HEK293 (cell line): ENCODE data around the gene BTBD3.

Source experiments
- CTCF ChIP-seq: fragments of 450-650 bp; formaldehyde crosslinking; IDR thresholded peaks from 2 replicates; pipeline ENCODE4 v1.5.1; 2016; ENCODE audit warnings: missing biosample characterization, missing genetic modification characterization
- ZNF24 ChIP-seq: fragments of 450-650 bp; formaldehyde crosslinking; IDR thresholded peaks from 2 replicates; pipeline ENCODE4 v1.5.1; 2016; ENCODE audit warnings: missing biosample characterization, missing genetic modification characterization
- ZNF324 ChIP-seq: fragments of 450-650 bp; formaldehyde crosslinking; IDR thresholded peaks from 2 replicates; pipeline ENCODE4 v1.5.1; 2016; ENCODE audit warnings: missing biosample characterization, missing genetic modification characterization
- ZNF555 ChIP-seq: fragments of 450-650 bp; formaldehyde crosslinking; conservative IDR thresholded peaks from 2 replicates; pipeline ENCODE4 v1.5.1; 2017; ENCODE audit warnings: missing biosample characterization, mild to moderate bottlenecking, missing genetic modification characterization, inconsistent platforms

GRCh38 chr20:11918981-11919380, 1.3 kb downstream of the BTBD3 start:
- TF ChIP-seq ZNF324 (tag by site-specific recombination) (no peak), ZNF555 (tag by site-specific recombination) (no peak), CTCF (no peak), ZNF24 (tag by site-specific recombination) (no peak)
